Bronchial epithelial cell (primary cell): ENCODE results near the gene PIK3R5. TPM values are rescaled to one million over a fixed set of nuclear protein-coding genes. Genes with fewer than 3 reads are reported as not detected.

Experiments
- DNase-seq: peaks from one replicate; pipeline ENCODE4 v3.0.0-alpha.2; 2010; ENCODE audit warnings: low read depth
- FAIRE-seq: peaks from 2 replicates; lab custom pipeline; 2011; peaks lifted over from hg19 to GRCh38; lab: Jason Lieb, UNC
- H3K27me3 ChIP-seq: 2 replicates; pipeline ENCODE4 v1.5.1; 2011; ENCODE audit warnings: low read length; ENCODE audit not compliant: control insufficient read depth, insufficient read depth
- H3K36me3 ChIP-seq: 2 replicates; pipeline ENCODE4 v1.5.1; 2011; ENCODE audit warnings: low read length; ENCODE audit not compliant: control insufficient read depth, insufficient read depth
- H3K4me3 ChIP-seq: 2 replicates; pipeline ENCODE4 v1.5.1; 2011; ENCODE audit warnings: mild to moderate bottlenecking, low read depth, low read length, control low read depth
- CTCF ChIP-seq: IDR thresholded peaks from 2 replicates; pipeline ENCODE4 v1.5.1; 2011; ENCODE audit warnings: mild to moderate bottlenecking, moderate library complexity, low read length, control low read depth, inconsistent platforms; ENCODE audit not compliant: insufficient read depth, severe bottlenecking
- total RNA-seq: library from RNA; depleted of rRNA; stranded (reverse); fragments of >200 nt; gene quantifications from 2 replicates; pipeline ENCODE4 v1.2.1, GENCODE V29; 2014

PIK3R5 gene
- total RNA-seq, 1 donor from 2014 or later = not detected

- TF ChIP-seq CTCF = no peak
- Histone ChIP-seq H3K4me3 (no peak overlapping the region), H3K36me3 (no peaks in the 10 kb centered on the region), H3K27me3 (no peaks in the 10 kb centered on the region)
- DNase-seq (no peak), FAIRE-seq (no peak)
Measured at GRCh38 chr17:8893059-8893458, 72.4 kb downstream of the PIK3R5 start.

- no peak for FAIRE-seq
- no peak overlapping the region for H3K4me3 ChIP-seq
- H3K27me3 ChIP-seq = no peaks in the 10 kb centered on the region
- TF ChIP-seq CTCF = no peak
- no peak for DNase-seq
- H3K36me3 ChIP-seq = no peaks in the 10 kb centered on the region
Measured at GRCh38 chr17:8892338-8892690, 73.2 kb downstream of the PIK3R5 start.

- Histone ChIP-seq H3K27me3 (no peaks in the 10 kb centered on the region), H3K4me3 (no peak overlapping the region), H3K36me3 (no peaks in the 10 kb centered on the region)
- DNase-seq (no peak), FAIRE-seq (no peak)
- TF ChIP-seq CTCF = no peak
Measured at GRCh38 chr17:8890671-8891070, 74.8 kb downstream of the PIK3R5 start.

GRCh38 chr17:8889458-8890210 lies 75.9 kb downstream of the PIK3R5 start:
- Histone ChIP-seq H3K4me3 (no peak overlapping the region), H3K27me3 (no peaks in the 10 kb centered on the region), H3K36me3 (no peaks in the 10 kb centered on the region)
- DNase-seq (no peak), FAIRE-seq (no peak)
- TF ChIP-seq CTCF = no peak

GRCh38 chr17:8888704-8889302 lies 76.7 kb downstream of the PIK3R5 start:
- DNase-seq (no peak), FAIRE-seq (no peak)
- TF ChIP-seq CTCF = no peak
- no peaks in the 10 kb centered on the region for H3K27me3 ChIP-seq
- H3K36me3 ChIP-seq = no peaks in the 10 kb centered on the region
- H3K4me3 ChIP-seq = no peak overlapping the region
